ENCODE measurements around the gene PMM2.
"Not testable (repeated sequence)": the region's sequence is repeated elsewhere in the genome, so short reads cannot be mapped to it uniquely, and the experiment has no call there.

Gene PMM2

GRCh38 chr16:8826278-8826879, 28.7 kb downstream of the PMM2 start:
- DNase-seq (ENCODE audit: low read depth), result no peak
- no peak for TF ChIP-seq CTCF (IDR thresholded peaks at IDR 0.05; ENCODE audit: control insufficient read depth, insufficient read depth, low read depth, low read length, missing control alignments)
- no peak overlapping the region for H3K4me3 ChIP-seq (ENCODE audit: control insufficient read depth, low read depth, low read length)

- TF ChIP-seq CTCF (IDR thresholded peaks at IDR 0.05; ENCODE audit: control insufficient read depth, insufficient read depth, low read depth, low read length, missing control alignments), result no peak
These were observed 31.0 kb downstream of the PMM2 start for GRCh38 chr16:8828541-8829165.

DNA sequence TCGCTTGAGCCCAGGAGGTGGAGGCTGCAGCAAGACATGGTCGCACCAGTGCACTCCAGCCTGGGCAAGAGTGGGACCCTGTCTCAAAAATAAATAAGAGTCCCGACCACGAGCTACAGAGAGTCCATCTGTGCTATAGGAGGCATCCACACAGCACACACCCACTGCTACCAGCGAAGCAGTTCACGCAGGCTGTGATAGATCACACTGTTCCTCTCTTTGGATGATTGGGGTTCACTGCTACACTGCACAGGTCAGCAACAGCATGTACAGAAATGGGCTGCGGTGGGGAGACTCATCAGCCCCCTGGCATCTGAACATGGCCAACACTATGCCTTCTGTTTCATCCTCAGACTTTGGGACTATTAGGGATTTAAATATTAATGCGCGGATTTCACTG, 33.8 kb downstream of the PMM2 start:
- no peak for DNase-seq (ENCODE audit: low read depth)
- no peak for TF ChIP-seq CTCF (IDR thresholded peaks at IDR 0.05; ENCODE audit: control insufficient read depth, insufficient read depth, low read depth, low read length, missing control alignments)
- H3K4me3 ChIP-seq (ENCODE audit: control insufficient read depth, low read depth, low read length), result no peak overlapping the region

More at GRCh38 chr16:8828541-8829165, 31.0 kb downstream of the PMM2 start:
- H3K4me3 ChIP-seq (ENCODE audit: control insufficient read depth, low read depth, low read length), result no peak overlapping the region
- no peak for DNase-seq (ENCODE audit: low read depth)

DNA sequence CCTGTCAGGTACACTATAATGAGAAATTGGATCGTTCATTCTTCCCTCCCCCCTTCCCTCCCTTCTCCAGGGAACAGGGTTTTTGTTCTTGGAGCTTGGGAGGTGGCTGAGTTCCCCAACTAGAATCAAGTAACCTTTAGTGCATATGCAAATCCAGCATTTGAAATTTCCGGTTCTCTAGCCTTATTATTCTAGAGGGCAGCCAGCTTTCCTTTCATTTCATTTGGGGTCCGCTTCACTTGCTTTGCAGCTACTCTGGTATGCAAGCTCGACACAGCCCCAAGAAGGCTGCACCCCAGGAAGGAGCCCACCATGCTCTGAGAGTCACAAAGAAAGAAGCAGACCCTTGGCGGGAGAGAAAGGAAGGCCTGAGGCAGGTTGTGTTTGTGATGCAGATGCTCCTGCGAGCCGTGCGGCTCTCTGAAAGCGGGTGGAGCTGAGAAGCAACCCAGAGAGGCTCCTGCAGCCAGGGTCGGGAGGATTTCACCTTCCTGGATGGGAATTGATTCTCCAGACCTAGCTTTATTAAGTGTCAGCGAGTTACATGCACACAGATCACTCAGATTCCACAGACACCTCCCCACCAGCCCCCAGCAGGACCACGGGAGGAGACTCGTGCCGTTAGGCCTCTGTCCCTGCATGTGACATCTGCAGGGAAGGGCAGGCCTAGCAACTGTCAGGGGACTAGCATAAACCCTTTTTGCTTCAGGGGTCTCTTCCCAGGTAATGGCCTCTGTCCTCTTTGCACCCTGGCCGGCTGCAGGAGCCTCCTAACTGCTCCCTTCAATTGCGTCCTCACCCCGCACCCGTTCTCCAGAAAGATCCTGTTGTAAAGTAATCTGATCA, 34.5 kb downstream of the PMM2 start:
- TF ChIP-seq CTCF (IDR thresholded peaks at IDR 0.05; ENCODE audit: control insufficient read depth, insufficient read depth, low read depth, low read length, missing control alignments), result no peak
- H3K4me3 ChIP-seq (ENCODE audit: control insufficient read depth, low read depth, low read length), result no peak overlapping the region

GRCh38 chr16:8832717-8833105, 35.1 kb downstream of the PMM2 start:
- no peak overlapping the region for H3K4me3 ChIP-seq (ENCODE audit: control insufficient read depth, low read depth, low read length)
- no peak for TF ChIP-seq CTCF (IDR thresholded peaks at IDR 0.05; ENCODE audit: control insufficient read depth, insufficient read depth, low read depth, low read length, missing control alignments)
- no peak for DNase-seq (ENCODE audit: low read depth)

More for the DNA sequence above, 34.5 kb downstream of the PMM2 start:
- DNase-seq (ENCODE audit: low read depth), result no peak

GRCh38 chr16:8836797-8837196, 39.2 kb downstream of the PMM2 start:
- not testable (repeated sequence) for H3K4me3 ChIP-seq (ENCODE audit: control insufficient read depth, low read depth, low read length); DNase-seq (ENCODE audit: low read depth)

- DNase-seq (ENCODE audit: low read depth), result not testable (repeated sequence)
These were observed 40.0 kb downstream of the PMM2 start for GRCh38 chr16:8837594-8837993.

GRCh38 chr16:8842016-8842415, 44.4 kb downstream of the PMM2 start:
- not testable (repeated sequence) for DNase-seq (ENCODE audit: low read depth)

More at GRCh38 chr16:8837594-8837993, 40.0 kb downstream of the PMM2 start:
- H3K4me3 ChIP-seq (ENCODE audit: control insufficient read depth, low read depth, low read length), result not testable (repeated sequence)

GRCh38 chr16:8843296-8843695, 45.7 kb downstream of the PMM2 start:
- DNase-seq (ENCODE audit: low read depth); H3K4me3 ChIP-seq (ENCODE audit: control insufficient read depth, low read depth, low read length): not testable (repeated sequence)

More at GRCh38 chr16:8842016-8842415, 44.4 kb downstream of the PMM2 start:
- not testable (repeated sequence) for H3K4me3 ChIP-seq (ENCODE audit: control insufficient read depth, low read depth, low read length)
